ENCODE results near the gene PIWIL4.

DNA sequence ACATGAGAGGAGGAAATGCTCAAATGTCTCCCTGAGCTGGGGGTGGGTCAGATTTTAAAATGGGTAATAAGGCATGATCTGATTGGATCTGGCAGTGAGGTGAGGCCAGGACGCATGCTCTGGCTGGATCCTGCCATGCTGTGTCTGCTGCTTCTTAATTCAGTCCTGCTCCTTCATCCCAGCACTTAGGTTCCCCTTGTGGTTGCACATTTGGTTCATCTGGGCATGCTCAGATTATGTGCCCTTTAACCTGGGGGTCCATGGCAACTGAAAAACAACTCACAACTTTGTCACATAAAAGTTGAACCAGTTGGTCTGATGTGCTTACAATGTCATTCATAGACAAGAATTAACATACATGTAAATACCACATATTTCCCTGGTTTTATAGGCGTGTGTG, 67.9 kb downstream of the PIWIL4 start:
- no peak for TF ChIP-seq CTCF (IDR thresholded peaks at IDR 0.05 in 8 of 11, conservative IDR thresholded peaks at IDR 0.05 in 3 of 11)
- no peak for TF ChIP-seq POLR2A (IDR thresholded peaks at IDR 0.05)

All from spleen (tissue), 7 donors.